ENCODE measurements around the gene ADARB2. TPM values are rescaled to one million over a fixed set of nuclear protein-coding genes. Genes with fewer than 3 reads are reported as not detected.

Gene ADARB2
- total and polyA plus RNA-seq, 11 donors = 0.07 to 1.2 (median 0.28) TPM; not detected in 4

DNA sequence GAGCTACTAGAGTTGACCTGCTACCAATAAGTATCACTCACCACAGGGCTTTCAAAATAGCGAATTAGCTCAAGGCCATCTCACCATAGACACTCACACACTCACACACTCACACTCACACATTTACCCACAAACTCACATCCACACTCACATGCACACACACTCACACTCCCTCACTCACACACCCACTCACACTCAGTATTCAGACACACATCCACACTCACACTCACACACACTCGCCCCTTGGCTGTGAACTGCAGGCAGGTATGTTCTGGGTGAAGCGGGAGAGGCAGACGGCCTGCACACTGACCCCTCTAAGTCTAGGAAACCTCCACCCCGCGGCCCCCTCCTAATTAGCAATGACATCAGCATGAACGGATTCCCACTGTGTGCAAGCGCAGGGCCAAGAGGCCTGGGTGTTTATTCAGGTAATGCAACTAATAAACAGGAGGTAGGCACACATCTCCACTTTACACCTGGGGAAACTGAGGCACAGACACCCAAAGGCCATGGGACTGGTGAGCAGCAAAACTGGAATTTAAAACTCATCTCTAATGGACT lies 94.6 kb downstream of the ADARB2 start:
- intact Hi-C loops (cut with DNase I) = no loop called here
- H3K36me3 ChIP-seq = no peaks in the 10 kb centered on the region
- no peaks in the 10 kb centered on the region for H3K27me3 ChIP-seq
- TF ChIP-seq, protein P1, sequence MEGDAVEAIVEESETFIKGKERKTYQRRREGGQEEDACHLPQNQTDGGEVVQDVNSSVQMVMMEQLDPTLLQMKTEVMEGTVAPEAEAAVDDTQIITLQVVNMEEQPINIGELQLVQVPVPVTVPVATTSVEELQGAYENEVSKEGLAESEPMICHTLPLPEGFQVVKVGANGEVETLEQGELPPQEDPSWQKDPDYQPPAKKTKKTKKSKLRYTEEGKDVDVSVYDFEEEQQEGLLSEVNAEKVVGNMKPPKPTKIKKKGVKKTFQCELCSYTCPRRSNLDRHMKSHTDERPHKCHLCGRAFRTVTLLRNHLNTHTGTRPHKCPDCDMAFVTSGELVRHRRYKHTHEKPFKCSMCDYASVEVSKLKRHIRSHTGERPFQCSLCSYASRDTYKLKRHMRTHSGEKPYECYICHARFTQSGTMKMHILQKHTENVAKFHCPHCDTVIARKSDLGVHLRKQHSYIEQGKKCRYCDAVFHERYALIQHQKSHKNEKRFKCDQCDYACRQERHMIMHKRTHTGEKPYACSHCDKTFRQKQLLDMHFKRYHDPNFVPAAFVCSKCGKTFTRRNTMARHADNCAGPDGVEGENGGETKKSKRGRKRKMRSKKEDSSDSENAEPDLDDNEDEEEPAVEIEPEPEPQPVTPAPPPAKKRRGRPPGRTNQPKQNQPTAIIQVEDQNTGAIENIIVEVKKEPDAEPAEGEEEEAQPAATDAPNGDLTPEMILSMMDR (IDR thresholded peaks at IDR 0.05) = no peak
- TF ChIP-seq POLR2A (IDR thresholded peaks at IDR 0.05) = no peak
- no peaks in the 10 kb centered on the region for H3K4me1 ChIP-seq
- H3K4me3 ChIP-seq = no peak overlapping the region
- DNase-seq = no peak
- H3K9me3 ChIP-seq = no peaks in the 10 kb centered on the region
- WGBS, 4 donors = 80 to 84% (median 81%) methylated on average over 8 of the region's 8 CpGs
- H3K27ac ChIP-seq = no peak overlapping the region
- no peak for ATAC-seq

DNA sequence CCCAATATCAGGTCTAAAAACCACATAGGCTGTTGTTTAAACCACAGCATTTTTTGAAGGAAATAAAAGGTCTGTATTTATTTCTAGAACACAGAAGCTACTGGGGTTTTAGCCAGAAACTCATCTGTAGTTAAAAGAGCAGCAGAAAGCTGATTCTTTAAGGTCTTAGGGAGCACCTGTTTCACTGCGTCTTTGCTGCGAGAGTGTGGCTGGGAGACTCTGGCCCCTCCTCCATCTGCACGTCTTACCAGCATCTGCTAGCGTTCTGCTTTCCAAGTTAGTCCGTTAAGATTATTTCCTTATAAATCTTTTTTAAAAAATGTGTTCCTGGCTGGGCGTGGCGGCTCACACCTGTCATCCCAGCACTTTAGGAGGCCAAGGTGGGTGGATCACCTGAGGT lies 95.9 kb downstream of the ADARB2 start:
- ATAC-seq (no peak), DNase-seq (no peak)
- intact Hi-C loops (cut with DNase I) = no loop called here
- peaks cover 0 to 1% (median 0%) of the 10 kb centered on the region in 9 donors for H3K27me3 ChIP-seq
- H3K4me1 ChIP-seq = no peaks in the 10 kb centered on the region
- H3K9me3 ChIP-seq = no peaks in the 10 kb centered on the region
- H3K4me3 ChIP-seq = no peak overlapping the region
- TF ChIP-seq, protein P1 (IDR thresholded peaks at IDR 0.05) = no peak
- no peak for TF ChIP-seq POLR2A (IDR thresholded peaks at IDR 0.05)
- H3K27ac ChIP-seq = no peak overlapping the region
- H3K36me3 ChIP-seq = no peaks in the 10 kb centered on the region
- 67 to 73% (median 71%) methylated on average over 7 of the region's 7 CpGs for WGBS, 4 donors

GRCh38 chr10:1638889-1639419 lies 98.4 kb downstream of the ADARB2 start:
- H3K27ac ChIP-seq = no peak overlapping the region
- peaks cover 0 to 14% (median 7%) of the 10 kb centered on the region in 9 donors for H3K27me3 ChIP-seq
- 73 to 84% (median 77%) methylated on average over 7 of the region's 7 CpGs for WGBS, 4 donors
- H3K36me3 ChIP-seq = no peaks in the 10 kb centered on the region
- ATAC-seq = no peak
- H3K4me1 ChIP-seq = no peaks in the 10 kb centered on the region
- H3K4me3 ChIP-seq = no peak overlapping the region
- no peak for DNase-seq
- no peaks in the 10 kb centered on the region for H3K9me3 ChIP-seq
- intact Hi-C loops (cut with DNase I) = no loop called here
- no peak for TF ChIP-seq POLR2A (IDR thresholded peaks at IDR 0.05)
- TF ChIP-seq, protein P1 (IDR thresholded peaks at IDR 0.05) = no peak

DNA sequence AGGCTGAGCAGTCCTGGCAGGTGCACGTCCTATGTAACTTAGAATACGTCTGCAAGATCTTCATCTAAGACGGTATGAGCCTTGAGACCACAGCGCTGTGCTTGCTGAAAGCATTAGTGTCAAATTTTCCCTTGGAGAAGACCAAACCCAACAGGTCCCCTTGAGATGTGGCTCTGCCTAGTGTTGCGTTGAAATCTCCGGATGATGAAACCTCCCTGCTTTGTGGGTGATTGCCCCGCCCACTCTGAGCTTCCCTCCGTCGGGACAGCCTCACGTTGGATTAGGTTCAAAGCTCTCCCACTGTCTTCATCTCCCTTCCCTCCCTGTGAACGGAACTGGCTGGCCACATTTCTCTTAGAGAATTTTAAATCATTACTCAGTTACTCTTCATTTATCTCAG lies 102.0 kb downstream of the ADARB2 start:
- no peak for DNase-seq
- intact Hi-C loops (cut with DNase I) = no loop called here
- H3K9me3 ChIP-seq = no peaks in the 10 kb centered on the region

More for the DNA sequence above, 102.0 kb downstream of the ADARB2 start:
- no peak for TF ChIP-seq POLR2A (IDR thresholded peaks at IDR 0.05)
- TF ChIP-seq, protein P1 (IDR thresholded peaks at IDR 0.05) = no peak
- H3K27ac ChIP-seq = no peak overlapping the region
- no peak overlapping the region for H3K4me3 ChIP-seq
- 33 to 48% (median 42%) methylated on average over 11 of the region's 11 CpGs for WGBS, 4 donors
- ATAC-seq = no peak
- H3K27me3 ChIP-seq = peaks cover 0 to 23% (median 7%) of the 10 kb centered on the region in 9 donors
- no peaks in the 10 kb centered on the region for H3K36me3 ChIP-seq
- no peaks in the 10 kb centered on the region for H3K4me1 ChIP-seq
